Upper lobe of right lung (tissue), 1 donor: ENCODE data around the gene LRRC49. TPM values are rescaled to one million over a fixed set of nuclear protein-coding genes. Genes with fewer than 3 reads are reported as not detected.

Experiments used
- ATAC-seq: fragments of 200-7000 bp; cut with Tn5 transposase; one replicate; pipeline ENCODE4 v1.9.1; 2020; ENCODE audit warnings: mild to moderate bottlenecking, moderate library complexity
- DNase-seq: peaks from one replicate; pipeline ENCODE4 v3.0.0-alpha.2; 2020
- H3K27ac ChIP-seq: fragments of 200-600 bp; one replicate; pipeline ENCODE4 v1.8.0; 2022
- H3K27me3 ChIP-seq: fragments of 200-600 bp; one replicate; pipeline ENCODE4 v1.8.0; 2022; ENCODE audit warnings: mild to moderate bottlenecking
- H3K36me3 ChIP-seq: fragments of 200-600 bp; one replicate; pipeline ENCODE4 v1.8.0; 2022
- H3K4me1 ChIP-seq: fragments of 200-600 bp; one replicate; pipeline ENCODE4 v1.8.0; 2022
- H3K4me3 ChIP-seq: fragments of 200-600 bp; one replicate; pipeline ENCODE4 v1.8.0; 2022; ENCODE audit warnings: mild to moderate bottlenecking
- H3K9me3 ChIP-seq: fragments of 200-600 bp; one replicate; pipeline ENCODE4 v1.8.0; 2022
- CTCF ChIP-seq: fragments of 200-600 bp; IDR thresholded peaks from one replicate; pipeline ENCODE4 v1.8.0; 2022; ENCODE audit warnings: antibody characterized with exemption
- intact Hi-C: fragments of 100-400 bp; cut with DNase I; formaldehyde crosslinking; loops from one replicate; pipeline ENCODE4 v1.11.0; 2022
- total RNA-seq: library from RNA; stranded (reverse); fragmentation: NEBNext Ultra II Directional; extraction: Animal tissue kit (Norgen Biotek cat#: 25700); gene quantifications from one replicate; pipeline ENCODE4 v1.2.1, GENCODE V29; 2021
- donor health status: DM: no; HTN: yes; CAD: no; lungs with severe emphysema.

The LRRC49 gene
- total RNA-seq, 1 donor from 2014 or later: 4.3 TPM

DNA sequence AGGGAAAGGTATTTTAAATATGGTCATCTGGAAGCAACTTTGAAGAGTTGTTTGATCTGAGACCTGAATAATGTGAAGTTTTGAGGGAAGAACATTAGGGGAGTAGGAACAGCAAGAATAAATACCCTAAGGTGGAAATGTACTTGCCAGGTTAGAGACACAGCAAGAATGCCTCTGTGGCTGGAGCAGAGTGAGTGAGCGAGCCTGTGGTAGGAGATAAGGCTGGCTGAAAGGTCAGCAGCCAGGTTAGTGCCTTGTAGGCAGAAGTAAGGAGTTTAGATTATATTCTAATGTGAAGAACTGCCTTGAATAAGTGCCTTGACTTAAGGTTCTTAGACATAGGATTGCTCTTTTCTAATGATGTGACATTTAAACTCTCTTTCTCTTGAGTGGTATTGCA lies 18.3 kb downstream of the LRRC49 start:
- DNase-seq (no peak), ATAC-seq (no peak)
- no peaks in the 10 kb centered on the region for H3K4me1 ChIP-seq
- no peak overlapping the region for H3K27ac ChIP-seq
- no peaks in the 10 kb centered on the region for H3K36me3 ChIP-seq
- H3K27me3 ChIP-seq: no peaks in the 10 kb centered on the region
- no peak for TF ChIP-seq CTCF
- intact Hi-C loops: no loop called here
- peaks cover 5% of the 10 kb centered on the region for H3K9me3 ChIP-seq
- no peak overlapping the region for H3K4me3 ChIP-seq

DNA sequence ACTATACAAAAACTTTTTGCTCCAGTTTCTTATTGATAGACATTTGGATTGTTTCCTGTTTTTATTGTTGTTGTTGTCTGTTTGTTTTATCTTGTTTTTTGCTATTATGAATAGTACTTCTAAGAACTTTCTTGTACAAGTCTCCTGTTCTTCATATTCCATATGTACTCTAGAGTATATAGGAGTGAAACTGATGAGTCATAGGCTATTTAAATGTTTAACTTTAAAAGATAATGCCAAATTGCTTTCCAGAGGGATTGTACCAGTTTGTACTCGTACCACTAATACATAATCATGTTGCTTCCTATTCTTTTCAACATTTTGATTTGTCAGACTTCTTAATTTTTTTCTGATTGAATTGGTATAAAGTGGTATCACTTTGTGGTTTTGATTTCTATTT lies 19.6 kb downstream of the LRRC49 start:
- H3K4me1 ChIP-seq: no peaks in the 10 kb centered on the region
- no peaks in the 10 kb centered on the region for H3K36me3 ChIP-seq
- no peak for TF ChIP-seq CTCF
- intact Hi-C loops: no loop called here
- no peak for ATAC-seq
- H3K27me3 ChIP-seq: no peaks in the 10 kb centered on the region
- peaks cover 5% of the 10 kb centered on the region for H3K9me3 ChIP-seq
- H3K27ac ChIP-seq: no peak overlapping the region
- no peak overlapping the region for H3K4me3 ChIP-seq
- no peak for DNase-seq

- no peak for DNase-seq
- H3K36me3 ChIP-seq: no peaks in the 10 kb centered on the region
- H3K27me3 ChIP-seq: no peaks in the 10 kb centered on the region
- ATAC-seq: no peak
- intact Hi-C loops: no loop called here
- TF ChIP-seq CTCF: no peak
- H3K27ac ChIP-seq: no peak overlapping the region
- no peak overlapping the region for H3K4me3 ChIP-seq
- H3K4me1 ChIP-seq: no peaks in the 10 kb centered on the region
- no peaks in the 10 kb centered on the region for H3K9me3 ChIP-seq
Measured at GRCh38 chr15:70916531-70916930, 23.9 kb downstream of the LRRC49 start.

DNA sequence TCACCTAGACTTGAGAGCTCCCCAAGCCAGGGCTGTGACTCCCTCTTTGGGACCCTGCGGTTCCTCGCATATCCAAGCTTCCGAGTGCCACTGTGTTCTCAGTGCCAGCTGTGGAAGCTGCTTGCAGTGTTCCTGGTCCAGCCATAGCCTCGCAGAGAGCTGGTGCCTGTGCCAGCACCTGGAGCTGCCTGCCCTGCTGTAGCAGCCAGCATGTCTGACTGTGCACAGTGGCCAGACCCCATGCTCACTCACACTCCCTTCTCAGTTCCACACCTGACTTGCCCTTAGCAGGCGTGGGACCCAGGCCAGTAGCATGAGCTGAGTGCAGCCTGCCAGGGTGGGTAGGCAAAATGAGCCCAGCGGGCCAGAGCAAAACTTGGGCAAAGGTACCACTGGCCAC lies 25.3 kb downstream of the LRRC49 start:
- DNase-seq: no peak
- Histone ChIP-seq H3K27ac (no peak overlapping the region), H3K27me3 (no peaks in the 10 kb centered on the region), H3K4me1 (no peaks in the 10 kb centered on the region), H3K36me3 (no peaks in the 10 kb centered on the region), H3K9me3 (no peaks in the 10 kb centered on the region), H3K4me3 (no peak overlapping the region)
- intact Hi-C loops: no loop called here
- ATAC-seq: no peak
- no peak for TF ChIP-seq CTCF

- TF ChIP-seq CTCF: no peak
- H3K36me3 ChIP-seq: no peaks in the 10 kb centered on the region
- intact Hi-C loops: no loop called here
- DNase-seq (no peak), ATAC-seq (no peak)
- H3K9me3 ChIP-seq: no peaks in the 10 kb centered on the region
- H3K27ac ChIP-seq: no peak overlapping the region
- H3K4me3 ChIP-seq: no peak overlapping the region
- no peaks in the 10 kb centered on the region for H3K4me1 ChIP-seq
- H3K27me3 ChIP-seq: no peaks in the 10 kb centered on the region
Measured at GRCh38 chr15:70920981-70921696, 28.5 kb downstream of the LRRC49 start.

GRCh38 chr15:70922119-70922518 lies 29.5 kb downstream of the LRRC49 start:
- DNase-seq (no peak), ATAC-seq (no peak)
- Histone ChIP-seq H3K27ac (no peak overlapping the region), H3K4me3 (no peak overlapping the region), H3K9me3 (no peaks in the 10 kb centered on the region), H3K27me3 (no peaks in the 10 kb centered on the region), H3K4me1 (no peaks in the 10 kb centered on the region), H3K36me3 (no peaks in the 10 kb centered on the region)
- intact Hi-C loops: no loop called here
- no peak for TF ChIP-seq CTCF
